ENCODE results near the gene DPP6. TPM values are rescaled to one million over a fixed set of nuclear protein-coding genes. Genes with fewer than 3 reads are reported as not detected.

Gene DPP6
- total RNA-seq, 1 donor from 2014 or later: not detected

DNA sequence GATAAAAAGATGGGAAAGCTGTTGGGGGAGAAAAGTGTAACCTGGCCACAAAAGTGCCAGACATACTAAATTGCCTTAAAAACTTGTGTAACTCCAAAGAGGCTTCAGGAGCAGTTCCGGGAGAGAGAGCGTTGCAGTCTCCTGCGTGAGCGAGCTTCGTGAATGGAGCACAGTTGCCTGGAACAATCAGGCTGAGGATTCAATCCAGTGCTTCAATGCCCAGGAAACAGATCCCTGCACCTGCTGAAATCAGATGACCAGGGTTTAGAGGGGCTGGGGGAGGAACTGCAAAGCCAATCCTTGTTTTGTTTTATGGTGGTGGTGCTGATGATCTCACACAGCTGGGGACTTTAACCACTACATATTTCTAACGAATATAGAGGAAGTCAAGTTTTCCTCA, 398.3 kb downstream of the DPP6 start:
- no peak for DNase-seq (ENCODE audit: low read depth in 2 of 2)

DNA sequence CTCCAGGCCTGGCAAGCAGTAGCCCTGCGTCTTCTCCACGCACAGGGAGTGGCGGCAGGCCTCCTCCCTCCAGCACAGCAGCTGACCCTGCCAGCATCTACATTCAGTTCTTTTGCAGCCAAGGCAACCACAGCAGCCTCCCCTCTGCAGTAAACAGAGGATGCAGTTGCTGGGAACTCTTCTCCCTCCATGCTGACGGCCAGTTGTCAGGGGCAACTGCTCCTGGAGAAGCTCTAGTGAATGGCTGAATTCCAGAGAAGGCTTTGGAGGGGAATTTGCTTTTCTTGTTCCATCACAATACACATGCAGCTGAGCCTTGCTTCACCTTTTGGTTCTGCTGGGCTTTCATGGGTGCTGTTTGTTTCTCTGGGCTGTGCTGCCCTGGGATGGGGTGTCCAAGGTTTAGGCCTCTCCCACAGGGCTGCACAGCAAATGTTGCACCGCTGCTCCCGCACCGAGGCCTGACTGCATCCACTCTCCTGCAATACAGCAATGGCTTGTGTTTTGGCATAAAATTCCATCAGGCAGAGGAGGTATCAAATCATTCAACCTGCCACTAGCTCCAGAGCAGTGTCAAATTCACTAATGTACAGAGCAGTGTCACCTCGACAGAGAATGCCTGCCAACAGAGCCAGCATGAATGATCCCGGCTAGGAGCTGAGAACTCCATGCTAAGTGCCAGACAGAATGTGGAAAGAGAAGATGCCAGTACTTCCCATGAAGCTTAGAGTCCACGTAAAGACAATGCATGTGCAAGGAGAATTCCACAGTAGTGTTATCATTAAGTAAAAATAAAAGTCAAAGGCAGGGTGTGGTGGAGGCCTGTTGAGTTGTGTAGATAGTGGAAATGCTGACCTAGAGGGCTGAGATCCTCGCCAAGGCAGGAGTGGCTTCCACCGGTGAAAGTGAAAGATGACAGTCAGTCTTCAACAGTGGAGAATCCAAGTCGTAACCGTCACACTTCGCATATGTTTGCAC, 399.6 kb downstream of the DPP6 start:
- no peak for DNase-seq (ENCODE audit: low read depth in 2 of 2)

DNA sequence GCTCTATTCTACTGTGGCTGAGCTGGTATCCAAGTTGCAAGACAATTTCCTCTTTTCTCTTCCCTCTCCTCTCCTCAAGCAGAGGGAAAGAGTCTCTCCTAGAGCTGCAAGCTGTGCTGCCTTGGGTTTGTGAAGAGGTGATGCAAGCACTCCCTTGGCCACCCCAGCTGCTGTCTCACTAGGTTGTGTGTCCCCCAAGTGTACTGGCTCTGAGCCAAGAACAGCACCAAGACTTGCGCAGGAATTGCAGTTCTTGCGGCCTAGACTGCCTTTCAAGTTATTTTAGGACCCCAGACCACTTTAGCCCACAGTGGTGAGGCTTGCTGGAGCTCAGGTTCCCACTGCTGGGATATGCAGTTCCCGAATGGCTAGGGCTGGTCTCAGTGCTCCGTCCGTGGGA, 411.6 kb downstream of the DPP6 start:
- no peak for DNase-seq (ENCODE audit: low read depth in 2 of 2)

DNA sequence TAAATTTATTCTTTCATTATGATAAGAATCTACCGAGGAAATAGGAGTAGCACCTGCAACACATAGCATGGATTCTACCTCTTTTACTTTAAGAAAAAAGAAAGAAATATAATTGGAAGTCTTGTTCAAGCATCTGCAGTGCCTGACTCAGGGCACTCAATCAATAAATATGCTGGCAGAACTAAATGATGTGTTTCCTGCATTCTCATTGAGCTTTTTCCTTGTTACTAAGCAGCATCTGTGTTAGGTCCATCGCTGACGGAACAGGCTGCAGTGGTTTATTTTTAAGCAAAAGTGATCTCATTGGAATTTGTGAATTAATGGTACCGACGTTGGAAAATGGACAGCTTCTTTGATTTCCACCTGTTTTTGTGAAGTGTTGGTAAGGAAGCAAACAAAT, 417.5 kb downstream of the DPP6 start:
- no peak for DNase-seq (ENCODE audit: low read depth in 2 of 2)

DNA sequence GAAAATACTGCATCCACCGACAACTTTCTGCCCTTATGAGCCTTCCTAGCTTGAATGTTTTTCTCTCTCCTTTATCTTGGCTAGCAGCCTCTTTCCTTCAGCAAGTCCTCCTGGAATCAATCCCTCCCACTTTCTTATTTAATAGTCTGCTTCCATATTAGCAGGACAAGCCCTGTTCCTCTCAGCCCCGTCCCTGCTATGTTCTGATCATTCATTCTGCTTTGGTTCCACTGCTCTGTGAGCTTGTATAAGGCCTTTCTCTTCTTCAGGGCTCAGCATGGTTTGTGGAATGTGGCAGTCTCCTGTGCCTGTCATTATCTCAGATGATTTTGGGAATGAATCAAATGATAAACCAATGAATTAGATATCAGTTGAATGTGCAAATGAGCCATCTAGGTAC, 420.1 kb downstream of the DPP6 start:
- DNase-seq (ENCODE audit: low read depth in 2 of 2): no peak

DNA sequence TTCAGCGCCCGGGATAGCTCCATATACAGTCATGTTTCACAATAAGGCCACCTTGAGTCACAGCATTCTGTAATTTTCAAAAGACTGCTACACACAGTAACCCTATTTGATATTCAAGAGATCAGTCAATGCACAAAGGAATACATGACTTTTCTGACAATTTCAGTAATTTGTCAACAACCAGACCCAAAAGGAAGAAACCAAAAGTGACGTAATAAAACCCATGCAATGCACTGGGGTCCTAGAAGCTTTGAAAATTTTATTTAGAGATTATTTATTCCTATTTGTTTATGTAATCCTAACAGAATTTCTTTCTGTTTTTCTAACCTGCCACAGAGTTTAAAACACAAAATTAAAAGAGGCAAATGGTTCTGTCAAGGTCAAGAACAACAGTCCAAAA, 421.2 kb downstream of the DPP6 start:
- DNase-seq (ENCODE audit: low read depth in 2 of 2): no peak

DNA sequence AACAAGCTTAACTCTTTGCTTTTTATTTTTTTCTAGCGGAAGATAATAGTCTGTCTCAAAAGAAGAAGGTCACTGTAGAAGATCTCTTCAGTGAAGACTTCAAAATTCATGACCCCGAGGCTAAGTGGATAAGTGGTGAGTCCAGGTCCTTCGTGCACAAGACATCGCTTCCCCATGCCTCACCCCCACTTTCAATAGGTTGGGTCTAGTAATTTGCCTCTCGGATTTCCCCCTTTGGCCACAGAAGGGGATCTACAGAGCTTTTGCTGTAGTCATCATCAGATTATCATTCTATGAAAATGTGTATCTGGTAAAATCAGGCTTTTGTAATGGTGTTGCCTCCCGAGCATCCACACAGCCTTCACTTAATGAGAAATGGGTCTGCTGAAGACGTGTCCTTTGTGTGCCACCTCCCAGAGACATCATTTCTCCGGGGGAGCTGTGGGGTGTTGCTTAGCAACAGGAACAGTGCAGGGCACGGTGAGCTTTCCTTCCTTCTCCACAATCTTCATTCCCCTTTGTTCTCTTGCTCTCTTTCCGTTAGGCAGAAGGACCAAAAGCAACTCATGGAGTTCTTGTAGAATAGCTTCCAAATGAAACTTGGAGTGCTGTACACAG, 422.8 kb downstream of the DPP6 start:
- no peak for DNase-seq (ENCODE audit: low read depth in 2 of 2)

DNA sequence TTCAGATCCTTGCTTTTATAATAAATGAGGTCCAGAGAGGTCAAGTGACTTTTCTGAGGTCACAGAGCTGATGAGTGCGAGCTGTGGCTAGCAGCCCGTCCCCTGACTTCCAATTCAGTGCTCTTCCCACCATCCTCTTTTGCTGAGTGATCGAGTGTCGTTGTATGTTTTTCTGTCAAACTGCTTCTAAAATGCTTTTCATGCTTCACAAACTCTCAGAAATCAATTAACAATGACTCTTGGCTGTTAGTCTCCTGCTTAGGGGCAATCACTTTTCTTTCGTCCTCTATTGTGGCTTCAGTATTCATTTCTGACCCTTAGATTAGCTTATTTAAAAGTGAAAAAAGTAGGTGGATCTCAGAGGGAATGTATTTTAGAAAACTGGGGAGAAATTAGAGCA, 423.7 kb downstream of the DPP6 start:
- DNase-seq (ENCODE audit: low read depth in 2 of 2): no peak

DNA sequence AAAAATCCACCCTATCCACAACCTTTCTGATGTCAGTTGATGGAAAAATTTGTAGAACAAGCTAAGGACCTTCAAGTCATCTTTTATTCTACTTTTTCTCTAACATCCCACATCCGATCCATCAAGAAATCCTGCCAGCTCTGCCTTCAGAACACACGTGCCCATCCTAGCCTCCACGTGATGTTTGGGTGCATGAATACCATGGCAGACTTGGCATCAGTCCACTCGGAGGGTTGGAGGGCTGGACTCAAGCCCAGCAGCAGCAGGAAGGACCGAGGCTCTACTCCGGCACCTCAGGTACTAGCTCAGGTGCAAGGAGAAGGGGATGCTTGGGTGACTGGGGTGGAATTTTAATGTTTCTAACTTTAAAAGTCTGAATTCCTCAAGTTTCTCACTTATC, 428.6 kb downstream of the DPP6 start:
- DNase-seq (ENCODE audit: low read depth in 2 of 2): no peak

DNA sequence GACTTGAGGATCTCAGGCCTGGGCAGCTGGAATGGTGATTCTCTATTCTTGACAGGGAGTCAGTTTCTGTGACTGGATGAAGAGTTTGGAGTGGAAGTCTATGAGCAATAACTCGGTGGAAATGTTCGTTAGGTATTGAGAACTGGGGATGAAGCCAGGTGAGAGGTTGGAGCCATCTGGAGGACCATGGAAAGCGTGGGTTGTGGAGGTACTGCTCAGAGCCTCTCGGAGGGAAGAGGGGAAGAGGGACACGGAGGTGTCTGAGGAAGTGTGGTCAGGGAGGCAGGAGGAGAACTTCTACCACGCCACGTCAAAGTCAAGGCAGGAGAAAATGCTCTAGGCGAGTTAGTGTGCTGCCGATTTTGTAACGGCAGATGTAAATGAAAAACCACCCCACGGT, 430.7 kb downstream of the DPP6 start:
- no peak for DNase-seq (ENCODE audit: low read depth in 2 of 2)

DNA sequence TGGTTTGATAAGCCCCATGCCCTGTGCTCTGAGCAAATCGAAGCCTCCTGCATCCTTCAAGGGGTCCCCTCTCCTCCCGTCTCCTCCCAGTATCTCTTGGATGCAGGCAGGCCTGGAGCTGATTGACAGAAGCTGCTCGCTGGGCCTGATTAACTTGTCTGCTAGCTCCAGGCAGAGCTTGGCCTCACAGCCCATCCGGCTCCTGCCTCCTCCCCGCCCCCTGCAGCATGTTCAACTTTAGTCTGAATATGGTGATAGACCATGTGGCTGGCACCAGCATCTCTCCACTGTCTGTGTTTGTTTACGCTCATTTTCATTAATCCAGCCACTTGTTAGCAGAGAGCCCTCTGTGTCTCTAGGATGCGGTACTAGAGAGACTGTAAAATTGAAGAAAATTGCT, 432.2 kb downstream of the DPP6 start:
- no peak for DNase-seq (ENCODE audit: low read depth in 2 of 2)

DNA sequence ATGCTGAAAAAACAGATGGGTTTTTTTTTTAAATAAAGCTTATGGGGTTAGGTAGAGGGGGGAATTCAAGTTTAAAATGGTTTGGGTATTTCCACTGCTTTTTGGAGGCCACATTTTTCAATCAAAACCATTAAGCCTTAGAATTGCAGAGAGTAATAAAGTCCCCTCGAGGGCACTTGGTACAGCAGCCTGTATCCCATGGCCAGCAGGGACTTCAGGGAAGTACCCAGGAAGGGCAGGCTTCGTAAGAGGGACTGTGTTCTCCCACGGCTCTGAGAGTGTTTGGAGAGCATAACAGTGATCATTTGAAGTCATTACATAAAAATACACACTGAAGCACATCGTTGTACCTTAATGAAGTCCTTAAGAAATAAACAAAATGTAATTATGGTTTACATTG, 432.7 kb downstream of the DPP6 start:
- no peak for DNase-seq (ENCODE audit: low read depth in 2 of 2)

DNA sequence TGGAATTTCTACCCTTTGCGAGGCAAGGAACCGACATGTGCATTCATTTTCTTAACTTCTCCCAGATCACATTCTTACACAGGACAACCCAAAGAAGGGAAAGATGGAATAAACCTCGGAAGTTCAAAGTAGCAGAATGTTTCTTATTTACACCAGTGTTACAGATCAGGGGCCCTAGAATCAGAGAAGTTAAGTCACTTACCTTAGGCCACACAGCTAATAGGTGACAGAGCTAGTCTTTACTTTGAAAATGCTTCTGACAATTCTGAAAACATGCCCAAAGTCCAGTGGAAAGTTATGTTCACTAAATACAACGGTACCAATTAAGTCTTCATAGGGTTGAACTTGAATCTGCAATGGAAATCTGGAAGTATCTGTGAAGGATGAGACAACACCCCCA, 437.7 kb downstream of the DPP6 start:
- DNase-seq (ENCODE audit: low read depth in 2 of 2): no peak

DNA sequence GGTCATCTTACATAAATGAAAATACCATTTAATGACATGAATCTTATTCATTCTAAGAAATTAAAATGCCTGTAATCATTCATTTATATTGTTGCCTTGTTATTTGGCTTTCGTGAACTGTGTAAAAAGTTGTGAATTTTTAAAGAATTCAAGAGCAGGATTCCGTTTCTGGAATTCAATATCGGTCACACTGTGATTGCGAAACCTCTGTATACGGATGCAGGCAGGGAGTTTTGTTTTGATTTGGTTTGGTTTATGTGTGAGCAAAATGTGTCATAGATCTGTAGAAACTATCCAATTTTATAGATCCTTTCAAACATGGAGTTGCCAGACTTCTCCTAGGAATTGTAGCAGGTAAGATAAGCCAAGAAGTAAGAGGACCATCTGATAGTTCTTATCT, 441.4 kb downstream of the DPP6 start:
- DNase-seq (ENCODE audit: low read depth in 2 of 2): no peak

DNA sequence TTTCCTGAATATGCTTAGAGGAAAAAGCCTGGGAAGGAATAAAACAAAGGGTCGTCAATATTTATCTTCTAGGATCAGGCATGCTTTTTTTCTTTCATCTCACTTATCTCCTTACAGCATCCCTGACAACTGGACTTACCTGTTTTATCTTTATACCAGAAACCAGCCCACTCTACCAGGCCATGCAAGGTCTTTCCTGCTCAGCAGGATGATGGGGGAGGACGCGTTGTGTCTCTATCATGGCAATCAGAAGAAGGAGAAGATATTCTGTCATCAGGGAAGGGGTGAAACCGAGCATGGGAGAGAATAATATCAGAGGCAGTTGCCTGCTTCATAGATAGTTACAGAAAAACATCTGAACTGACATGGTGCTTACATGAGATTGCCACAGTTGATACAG, 445.6 kb downstream of the DPP6 start:
- no peak for DNase-seq (ENCODE audit: low read depth in 2 of 2)

DNA sequence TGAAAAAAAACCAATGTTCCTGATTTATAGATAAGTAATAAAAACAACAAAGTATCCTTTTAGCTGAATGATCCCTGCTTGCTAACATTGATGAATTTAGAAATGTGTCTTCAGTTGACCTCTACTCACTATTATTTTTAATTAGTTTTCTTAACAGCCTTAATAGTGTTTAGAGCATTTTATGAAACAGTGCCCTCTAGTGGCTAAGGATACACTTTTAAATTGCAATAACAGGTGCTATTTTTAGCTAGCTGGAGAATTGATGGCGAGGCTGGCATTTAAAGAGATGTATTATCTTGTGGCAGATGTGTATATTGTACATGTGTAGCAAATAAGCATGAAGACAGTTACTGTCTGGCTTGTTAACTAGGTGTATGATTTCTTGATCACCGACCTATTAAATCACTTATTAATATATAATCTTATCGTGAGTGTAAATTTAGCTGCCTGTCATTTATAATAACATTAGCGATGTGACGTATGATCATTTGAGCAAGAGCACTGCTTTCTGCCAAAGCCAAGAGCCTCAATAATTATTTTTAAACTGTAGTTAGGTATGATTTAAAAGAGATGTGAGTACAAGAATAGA, 451.9 kb downstream of the DPP6 start:
- peak; percentile 4 to 47 for DNase-seq (ENCODE audit: low read depth in 2 of 2)

DNA sequence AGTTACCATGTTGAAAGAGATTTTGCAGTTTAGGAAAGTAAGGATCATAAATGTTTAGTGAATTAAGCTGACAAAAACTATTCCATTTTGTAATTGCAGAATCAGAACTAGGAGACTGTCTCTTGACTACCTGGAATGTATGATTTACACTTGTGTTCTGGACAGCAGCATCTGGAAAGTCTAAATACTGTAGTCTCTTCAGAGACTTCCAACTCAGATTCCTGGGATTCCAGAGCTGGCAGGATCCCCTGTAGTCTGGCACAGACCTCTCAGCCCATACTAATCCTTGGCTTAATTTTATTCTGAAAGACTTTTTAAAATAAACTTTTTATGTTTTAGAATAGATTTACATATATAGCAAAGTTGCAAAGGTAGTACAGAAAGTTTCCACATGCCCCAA, 452.7 kb downstream of the DPP6 start:
- no peak for DNase-seq (ENCODE audit: low read depth in 2 of 2)

DNA sequence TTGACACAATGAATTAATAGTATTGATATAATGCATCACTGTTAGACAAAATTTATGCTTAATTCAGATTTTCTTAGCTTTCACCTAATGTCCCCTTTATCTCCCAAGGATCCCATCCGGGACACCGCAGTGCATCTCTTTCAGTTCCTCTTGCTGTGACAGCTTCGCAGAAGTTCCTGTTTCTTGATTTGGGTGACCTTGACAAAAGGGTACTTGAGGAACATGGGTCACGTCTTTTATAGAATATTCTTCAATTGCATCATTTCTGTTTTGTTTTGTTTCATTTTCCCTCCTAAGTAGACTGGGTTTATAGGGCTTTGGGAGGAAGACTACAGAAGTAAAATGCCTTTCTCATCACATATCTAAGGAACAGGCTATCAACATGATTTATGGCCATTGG, 453.2 kb downstream of the DPP6 start:
- DNase-seq (ENCODE audit: low read depth in 2 of 2): no peak

DNA sequence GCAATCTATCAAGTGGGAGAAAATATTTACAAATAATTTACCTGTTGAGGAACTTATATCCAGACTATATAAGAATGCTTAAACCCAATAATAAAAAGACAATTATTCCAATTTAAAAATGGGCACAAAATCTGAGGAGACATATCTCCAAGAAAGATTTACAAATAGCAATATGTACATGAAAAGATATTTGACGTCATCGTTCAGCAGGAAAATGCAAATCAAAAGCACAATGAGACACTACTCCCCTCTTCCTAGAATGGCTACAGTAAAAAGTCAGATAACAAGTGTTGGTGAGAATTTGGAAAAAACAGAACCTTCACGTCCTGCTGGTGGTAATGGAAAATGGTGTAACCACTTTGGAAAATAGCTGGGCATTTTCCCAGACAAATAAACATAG, 457.0 kb downstream of the DPP6 start:
- DNase-seq (ENCODE audit: low read depth in 2 of 2): no peak

DNA sequence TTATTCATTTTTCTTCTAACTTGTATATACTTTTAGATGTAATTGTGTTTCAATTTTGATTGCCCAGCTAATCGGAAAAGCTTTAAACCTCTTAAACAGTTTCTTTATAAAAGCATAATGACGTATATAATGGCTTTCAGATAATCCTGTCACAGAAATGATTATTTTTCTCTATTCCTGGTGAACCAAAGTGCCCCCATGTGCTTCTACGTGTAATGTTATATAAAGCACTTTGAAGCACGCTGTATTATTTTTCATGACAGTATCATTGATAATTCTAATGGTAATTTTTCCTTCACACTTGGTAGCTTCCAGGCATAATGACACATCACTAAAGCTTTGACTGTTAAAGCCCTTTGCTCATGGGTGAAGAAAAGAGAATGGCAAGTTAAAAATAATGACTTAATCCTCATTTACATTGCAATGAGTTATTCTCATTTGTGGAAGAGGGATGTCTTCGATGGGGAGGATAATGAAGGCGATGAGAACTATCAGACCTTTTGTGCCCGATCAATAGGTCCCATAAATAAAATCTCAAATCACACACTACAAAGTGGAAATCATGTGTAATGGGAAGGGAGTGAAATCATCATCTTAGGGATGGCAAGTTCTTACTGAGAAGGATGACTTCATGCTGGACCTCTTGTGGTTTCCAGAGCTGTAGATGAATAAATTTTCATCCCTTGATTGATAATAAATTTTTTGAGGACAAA, 460.1 kb downstream of the DPP6 start:
- no peak for DNase-seq (ENCODE audit: low read depth in 2 of 2)

DNA sequence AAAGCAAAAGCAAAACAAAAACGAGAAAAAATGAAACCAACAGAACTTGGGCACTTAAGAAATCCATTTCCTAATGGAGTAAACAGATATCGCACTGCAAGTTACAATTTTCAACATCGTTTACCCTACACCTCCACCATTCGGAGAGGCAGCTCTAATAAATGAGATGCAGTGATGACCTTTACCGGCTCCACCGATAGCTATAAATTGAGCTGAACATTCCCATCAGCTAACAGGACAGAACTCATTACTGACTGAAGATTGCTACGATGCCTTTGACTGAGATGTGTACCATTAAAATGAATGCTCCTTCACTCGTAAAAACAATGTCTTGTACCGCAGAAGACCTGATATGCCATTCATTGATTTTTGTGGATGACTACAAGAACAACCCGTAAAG, 465.6 kb downstream of the DPP6 start:
- DNase-seq (ENCODE audit: low read depth in 2 of 2): no peak

DNA sequence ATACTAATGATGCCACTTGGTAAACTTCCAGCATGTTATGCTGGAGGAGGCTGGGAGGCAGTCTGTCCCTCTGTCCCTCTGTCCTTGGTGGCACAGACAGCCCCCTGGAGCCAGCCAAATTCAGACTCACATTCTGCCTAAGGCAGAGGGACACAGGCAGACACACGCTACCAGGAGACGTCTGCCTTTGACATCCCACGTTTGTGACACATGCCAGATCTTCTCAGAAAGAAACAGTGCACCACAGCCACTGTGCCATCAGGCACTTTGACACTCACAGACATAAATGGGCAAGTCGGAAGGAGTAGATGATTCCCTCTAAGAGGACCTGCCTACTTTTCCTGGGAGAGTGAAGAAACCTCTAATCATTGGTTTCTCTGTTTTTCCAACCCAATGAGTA, 467.0 kb downstream of the DPP6 start:
- DNase-seq (ENCODE audit: low read depth in 2 of 2): no peak

All from dermis microvascular lymphatic vessel endothelial cell (primary cell).